GM23338 (cell line): ENCODE data around the gene CDC14B. TPM values are rescaled to one million over a fixed set of nuclear protein-coding genes. Genes with fewer than 3 reads are reported as not detected.

Experiments used
- ATAC-seq: fragments of 200-7000 bp; cut with Tn5 transposase; 3 replicates; pipeline ENCODE4 v1.9.1; 2020
- DNase-seq: peaks from one replicate; pipeline ENCODE4 v3.0.0-alpha.2; 2015; ENCODE audit warnings: low spot score
- H2AFZ ChIP-seq: fragments of 200-600 bp; sonication (generic); 2 replicates; pipeline ENCODE4 v1.8.0; 2016; ENCODE audit warnings: antibody characterized with exemption, mild to moderate bottlenecking, moderate library complexity
- H3F3A ChIP-seq: fragments of 200-600 bp; sonication (generic); replicated peaks from 2 replicates; pipeline ENCODE4 v1.8.0; 2017; ENCODE audit warnings: antibody characterized with exemption, mixed run types, low read depth
- H3K27ac ChIP-seq: fragments of 200-600 bp; sonication (generic); 2 replicates; pipeline ENCODE4 v1.6.1; 2016; ENCODE audit warnings: low read depth
- H3K27me3 ChIP-seq: fragments of 200-600 bp; sonication (generic); 2 replicates; pipeline ENCODE4 v1.8.0; 2016; ENCODE audit warnings: mild to moderate bottlenecking, mixed run types, moderate library complexity; ENCODE audit not compliant: insufficient read depth
- H3K36me3 ChIP-seq: fragments of 200-600 bp; sonication (generic); 2 replicates; pipeline ENCODE4 v1.8.0; 2016; ENCODE audit warnings: mild to moderate bottlenecking; ENCODE audit not compliant: insufficient read depth
- H3K4me1 ChIP-seq: fragments of 200-600 bp; sonication (generic); 2 replicates; pipeline ENCODE4 v1.8.0; 2016; ENCODE audit warnings: mild to moderate bottlenecking, moderate library complexity; ENCODE audit not compliant: insufficient read depth
- H3K4me2 ChIP-seq: fragments of 200-600 bp; sonication (generic); 2 replicates; pipeline ENCODE4 v1.7.1; 2017; ENCODE audit warnings: mixed run types
- H3K4me3 ChIP-seq: fragments of 200-600 bp; sonication (generic); 2 replicates; pipeline ENCODE4 v1.6.1; 2016; ENCODE audit warnings: mixed run types
- H3K79me2 ChIP-seq: fragments of 200-600 bp; sonication (generic); replicated peaks from 2 replicates; pipeline ENCODE4 v1.8.0; 2017; ENCODE audit warnings: mild to moderate bottlenecking; ENCODE audit not compliant: insufficient read depth
- H3K9me2 ChIP-seq: fragments of 200-600 bp; sonication (generic); 2 replicates; pipeline ENCODE4 v1.8.0; 2017; ENCODE audit not compliant: insufficient read depth
- H4K20me1 ChIP-seq: fragments of 200-600 bp; sonication (generic); replicated peaks from 2 replicates; pipeline ENCODE4 v1.8.0; 2017; ENCODE audit warnings: mild to moderate bottlenecking; ENCODE audit not compliant: insufficient read depth
- H3K27ac Mint-ChIP-seq: 2 replicates; pipeline ENCODE4 v1.8.0; 2020; ENCODE audit warnings: inconsistent platforms, mild to moderate bottlenecking, moderate library complexity, mixed read lengths
- H3K27me3 Mint-ChIP-seq: 3 replicates; pipeline ENCODE4 v1.8.0; 2022; ENCODE audit warnings: low read depth, mild to moderate bottlenecking, moderate library complexity, mixed read lengths, inconsistent platforms; ENCODE audit not compliant: insufficient read depth, poor library complexity
- H3K36me3 Mint-ChIP-seq: 3 replicates; pipeline ENCODE4 v1.8.0; 2021; ENCODE audit warnings: low read depth, mild to moderate bottlenecking, inconsistent platforms, moderate library complexity, mixed read lengths
- H3K4me1 Mint-ChIP-seq: 3 replicates; pipeline ENCODE4 v1.8.0; 2020; ENCODE audit warnings: mild to moderate bottlenecking, inconsistent platforms, mixed read lengths
- H3K4me3 Mint-ChIP-seq: 3 replicates; pipeline ENCODE4 v1.8.0; 2021; ENCODE audit warnings: moderate library complexity, mild to moderate bottlenecking, inconsistent platforms, mixed read lengths
- H3K9me3 Mint-ChIP-seq: 3 replicates; pipeline ENCODE4 v1.8.0; 2020; ENCODE audit warnings: moderate library complexity, mild to moderate bottlenecking, inconsistent platforms, mixed read lengths
- CREB1 ChIP-seq: fragments of 250-450 bp; sonication (Bioruptor Pico); IDR thresholded peaks from 2 replicates; pipeline ENCODE4 v1.5.0; 2020; ENCODE audit warnings: low read depth, mild to moderate bottlenecking, moderate library complexity
- CTCF ChIP-seq, 2 experiments: fragments of 200-600 bp in 1 of 2; sonication (generic) in 1 of 2; conservative IDR thresholded peaks; 2 replicates each; pipeline versions ENCODE4 v1.5.1 to v1.6.1; 2016 to 2017; ENCODE audit warnings: antibody characterized with exemption in 2 of 2, low read depth in 2 of 2, mild to moderate bottlenecking in 2 of 2, moderate library complexity in 1 of 2
- ETS1 ChIP-seq: IDR thresholded peaks from 2 replicates; pipeline ENCODE4 v1.6.1; 2016; ENCODE audit warnings: antibody characterized with exemption
- EZH2 ChIP-seq: fragments of 200-600 bp; sonication (generic); IDR thresholded peaks from one replicate; pipeline ENCODE4 v1.8.0; 2017; ENCODE audit warnings: antibody characterized with exemption, mild to moderate bottlenecking, low read depth; ENCODE audit not compliant: unreplicated experiment
- REST ChIP-seq: IDR thresholded peaks from one replicate; pipeline ENCODE4 v1.6.1; 2018; ENCODE audit warnings: antibody characterized with exemption; ENCODE audit not compliant: unreplicated experiment
- ZNF462 ChIP-seq: fragments of 250-450 bp; sonication (Bioruptor Pico); IDR thresholded peaks from 2 replicates; pipeline ENCODE4 v1.5.0; 2020; ENCODE audit warnings: mild to moderate bottlenecking, moderate library complexity
- polyA plus RNA-seq: library from polyadenylated mRNA; unstranded; fragments of >200 nt; fragmentation: Nextera tagmentation; extraction: Ambion mirVana; gene quantifications from 2 replicates; pipeline ENCODE4 v1.2.1, GENCODE V29; 2016
- total RNA-seq: library from RNA; depleted of rRNA; stranded (reverse); fragments of >200 nt; shearing (Covaris generic); gene quantifications from 2 replicates; pipeline ENCODE4 v1.2.3, GENCODE V29; 2014

Gene CDC14B
- total and polyA plus RNA-seq, 2 experiments from 2014 or later: 12.2 to 52.1 TPM

GRCh38 chr9:96619124-96619465 is 548 bp downstream of the CDC14B start:
- peaks cover 21% of the 10 kb centered on the region for H3K4me1 ChIP-seq
- peaks cover 23% of the 10 kb centered on the region for H3K27me3 Mint-ChIP-seq
- H2AFZ ChIP-seq: no peak overlapping the region
- H3K4me3 Mint-ChIP-seq: peak overlapping the region; percentile 51; the same call in 1 of the 3 replicates
- peak overlapping the region; percentile 92 for H3K4me2 ChIP-seq
- H4K20me1 ChIP-seq: peaks cover 34% of the 10 kb centered on the region
- TF ChIP-seq ZNF462 (CRISPR knock-in tag): no peak
- no peak for TF ChIP-seq CTCF (conservative IDR thresholded peaks at IDR 0.05; ENCODE audit: low read depth in 2 of 2)
- no peak for TF ChIP-seq REST
- TF ChIP-seq EZH2: no peak
- no peak for TF ChIP-seq CREB1 (CRISPR knock-in tag)
- no peak for TF ChIP-seq ETS1
- no peak overlapping the region for H3K27ac ChIP-seq
- H3K4me1 Mint-ChIP-seq: peaks cover 41% of the 10 kb centered on the region
- peaks cover 44% of the 10 kb centered on the region for H3K79me2 ChIP-seq
- H3K9me3 Mint-ChIP-seq: no peaks in the 10 kb centered on the region
- H3K36me3 Mint-ChIP-seq: no peaks in the 10 kb centered on the region
- no peak overlapping the region for H3K27ac Mint-ChIP-seq
- no peak for DNase-seq
- peak overlapping the region; percentile 79 for H3K4me3 ChIP-seq
- ATAC-seq: peak; percentile 3
- no peaks in the 10 kb centered on the region for H3K9me2 ChIP-seq
- H3K27me3 ChIP-seq: peaks cover 20% of the 10 kb centered on the region
- peaks cover 11% of the 10 kb centered on the region for H3F3A ChIP-seq
- H3K36me3 ChIP-seq: no peaks in the 10 kb centered on the region
